ENCODE data around the gene ERG28.
"Not testable (repeated sequence)": the region's sequence is repeated elsewhere in the genome, so short reads cannot be mapped to it uniquely, and the experiment has no call there.

DNA sequence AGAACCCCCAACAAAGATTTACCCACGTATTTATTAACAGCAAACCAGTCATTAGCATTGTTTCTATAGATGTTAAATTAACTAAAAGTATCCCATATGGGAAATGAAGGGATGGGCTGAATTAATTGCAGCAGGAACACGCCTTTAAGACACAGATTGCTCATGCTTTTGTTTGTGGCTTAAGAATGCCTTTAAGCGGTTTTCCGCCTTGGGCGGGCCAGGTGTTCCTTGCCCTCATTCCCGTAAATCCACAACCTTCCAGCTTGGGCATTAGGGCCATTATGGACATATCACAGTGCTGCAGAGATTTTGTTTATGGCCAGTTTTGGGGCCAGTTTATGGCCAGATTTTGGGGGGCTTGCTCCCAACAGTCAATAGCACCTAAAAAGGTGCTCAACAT is 59.6 kb downstream of the ERG28 start:
- not testable (repeated sequence) for TF ChIP-seq CTCF (conservative IDR thresholded peaks at IDR 0.05; ENCODE audit: low read length); EZH2phosphoT487 (IDR thresholded peaks at IDR 0.05; ENCODE audit: borderline replicate concordance, low read depth, low read length)
